ENCODE data around the gene IFNLR1. TPM values are rescaled to one million over a fixed set of nuclear protein-coding genes. Genes with fewer than 3 reads are reported as not detected.

IFNLR1 gene
- total RNA-seq, 1 donor from 2014 or later, result 3.1 TPM

DNA sequence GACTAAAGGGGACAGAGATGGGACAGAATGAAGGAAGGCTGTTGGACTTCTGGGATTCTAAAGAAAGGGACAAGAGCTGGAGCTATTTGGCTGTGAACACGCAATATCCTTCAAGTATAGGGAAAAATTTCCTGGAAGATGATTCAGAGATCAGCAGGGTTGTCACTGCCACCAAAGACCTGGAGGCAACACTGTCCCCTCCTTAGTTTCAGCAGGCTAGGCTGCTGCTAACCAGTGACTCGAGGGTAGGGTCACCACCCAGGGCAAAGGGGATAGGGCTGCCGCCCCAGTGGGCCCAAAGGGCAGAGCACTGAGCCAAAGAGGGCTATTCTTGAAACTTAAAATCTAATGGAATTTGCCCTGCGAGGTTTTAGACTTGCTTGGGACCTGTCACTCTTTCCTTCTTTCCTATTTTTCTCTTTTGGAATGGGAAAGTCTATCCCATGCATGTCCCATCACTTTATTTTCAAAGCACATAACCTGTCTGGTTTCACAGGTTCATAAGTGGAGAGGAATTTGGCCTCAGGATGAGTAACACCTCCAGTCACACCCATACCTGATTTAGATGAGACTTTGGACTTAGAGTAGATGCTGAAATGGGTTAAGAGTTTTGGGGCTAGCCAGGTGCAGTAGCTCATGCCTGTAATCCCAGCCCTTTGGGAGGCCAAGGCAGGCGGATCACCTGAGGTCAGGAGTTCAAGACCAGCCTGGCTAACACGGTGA, 11.9 kb downstream of the IFNLR1 start:
- Mint-ChIP-seq H3K4me3 (ENCODE audit: unreplicated experiment) (no peak overlapping the region), H3K27me3 (ENCODE audit: unreplicated experiment) (no peaks in the 10 kb centered on the region), H3K9me3 (ENCODE audit: unreplicated experiment) (no peaks in the 10 kb centered on the region), H3K4me1 (ENCODE audit: unreplicated experiment) (no peaks in the 10 kb centered on the region), H3K27ac (ENCODE audit: unreplicated experiment) (no peak overlapping the region), H3K36me3 (ENCODE audit: low read depth, unreplicated experiment) (no peaks in the 10 kb centered on the region)
- TF ChIP-seq, protein P1, sequence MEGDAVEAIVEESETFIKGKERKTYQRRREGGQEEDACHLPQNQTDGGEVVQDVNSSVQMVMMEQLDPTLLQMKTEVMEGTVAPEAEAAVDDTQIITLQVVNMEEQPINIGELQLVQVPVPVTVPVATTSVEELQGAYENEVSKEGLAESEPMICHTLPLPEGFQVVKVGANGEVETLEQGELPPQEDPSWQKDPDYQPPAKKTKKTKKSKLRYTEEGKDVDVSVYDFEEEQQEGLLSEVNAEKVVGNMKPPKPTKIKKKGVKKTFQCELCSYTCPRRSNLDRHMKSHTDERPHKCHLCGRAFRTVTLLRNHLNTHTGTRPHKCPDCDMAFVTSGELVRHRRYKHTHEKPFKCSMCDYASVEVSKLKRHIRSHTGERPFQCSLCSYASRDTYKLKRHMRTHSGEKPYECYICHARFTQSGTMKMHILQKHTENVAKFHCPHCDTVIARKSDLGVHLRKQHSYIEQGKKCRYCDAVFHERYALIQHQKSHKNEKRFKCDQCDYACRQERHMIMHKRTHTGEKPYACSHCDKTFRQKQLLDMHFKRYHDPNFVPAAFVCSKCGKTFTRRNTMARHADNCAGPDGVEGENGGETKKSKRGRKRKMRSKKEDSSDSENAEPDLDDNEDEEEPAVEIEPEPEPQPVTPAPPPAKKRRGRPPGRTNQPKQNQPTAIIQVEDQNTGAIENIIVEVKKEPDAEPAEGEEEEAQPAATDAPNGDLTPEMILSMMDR (IDR thresholded peaks at IDR 0.05; ENCODE audit: unreplicated experiment), result no peak
- DNase-seq (ENCODE audit: low spot score), result no peak

DNA sequence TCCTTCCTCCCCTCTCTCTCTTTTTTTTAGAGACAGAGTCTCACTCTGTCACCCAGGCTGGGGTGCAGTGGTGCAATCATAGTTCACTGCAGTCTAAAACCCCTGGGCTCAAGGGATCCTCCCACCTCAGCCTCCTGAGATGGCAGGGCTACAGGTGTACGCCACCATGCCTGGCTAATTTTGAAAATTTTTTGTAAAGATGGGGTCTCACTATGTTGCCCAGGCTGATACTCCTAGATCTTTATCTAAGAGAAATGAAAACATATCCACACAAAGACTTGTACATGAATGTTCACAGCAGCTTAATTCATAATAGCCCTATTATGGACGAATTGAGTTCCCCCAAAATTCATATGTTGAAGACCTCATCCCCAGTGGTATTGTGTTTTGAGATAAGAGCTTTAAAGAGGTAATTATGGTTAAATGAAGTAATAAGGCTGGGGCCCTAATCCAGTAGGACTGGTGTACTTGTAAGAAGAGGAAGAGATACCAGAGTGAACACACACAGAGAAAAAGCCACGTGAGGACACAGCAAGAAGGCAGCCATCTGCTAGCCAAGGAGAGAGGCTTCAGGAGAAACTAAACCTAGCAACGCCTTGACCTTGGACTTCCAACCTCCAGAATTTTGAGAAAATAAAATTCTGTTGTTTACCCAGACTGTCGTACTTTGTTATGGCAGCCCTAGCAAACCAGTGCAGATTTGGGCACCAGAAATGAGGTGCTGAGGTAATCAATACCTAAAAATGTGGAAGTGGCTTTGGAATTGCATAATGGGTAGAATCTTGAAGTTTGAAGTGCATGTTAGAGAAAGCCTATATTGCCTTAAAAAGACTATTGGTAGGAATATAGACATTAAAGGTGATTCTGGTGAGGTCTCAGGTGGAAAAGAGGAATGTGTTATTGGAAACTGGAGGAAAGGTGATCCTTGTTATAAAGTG, 13.2 kb downstream of the IFNLR1 start:
- H3K9me3 Mint-ChIP-seq (ENCODE audit: unreplicated experiment), result no peaks in the 10 kb centered on the region
- no peaks in the 10 kb centered on the region for H3K4me1 Mint-ChIP-seq (ENCODE audit: unreplicated experiment)
- TF ChIP-seq, protein P1 (IDR thresholded peaks at IDR 0.05; ENCODE audit: unreplicated experiment), result no peak
- no peak overlapping the region for H3K4me3 Mint-ChIP-seq (ENCODE audit: unreplicated experiment)
- H3K27ac Mint-ChIP-seq (ENCODE audit: unreplicated experiment), result no peak overlapping the region
- no peak for DNase-seq (ENCODE audit: low spot score)
- no peaks in the 10 kb centered on the region for H3K27me3 Mint-ChIP-seq (ENCODE audit: unreplicated experiment)
- H3K36me3 Mint-ChIP-seq (ENCODE audit: low read depth, unreplicated experiment), result no peaks in the 10 kb centered on the region

DNA sequence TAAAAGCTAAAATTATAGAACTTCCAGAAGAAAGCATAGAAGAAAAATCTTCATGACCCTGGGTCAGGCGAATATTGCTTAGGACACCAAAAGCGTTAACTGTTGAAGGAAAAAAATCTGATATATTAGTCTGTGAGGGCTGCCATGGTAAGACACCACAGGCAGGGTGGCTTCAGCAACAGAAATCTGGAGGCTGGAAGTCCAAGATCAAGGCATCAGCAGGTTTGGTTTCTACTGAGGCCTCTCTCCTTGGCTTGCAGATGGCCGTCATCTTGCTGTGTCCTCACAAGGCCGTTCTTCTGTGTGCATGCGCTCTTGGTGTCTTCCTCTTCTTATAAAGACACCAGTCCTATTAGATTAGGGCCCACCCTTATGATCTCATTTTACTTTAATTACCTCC, 14.5 kb downstream of the IFNLR1 start:
- TF ChIP-seq, protein P1 (IDR thresholded peaks at IDR 0.05; ENCODE audit: unreplicated experiment), result no peak
- H3K4me3 Mint-ChIP-seq (ENCODE audit: unreplicated experiment), result no peak overlapping the region
- H3K36me3 Mint-ChIP-seq (ENCODE audit: low read depth, unreplicated experiment), result peaks cover 6% of the 10 kb centered on the region
- no peaks in the 10 kb centered on the region for H3K27me3 Mint-ChIP-seq (ENCODE audit: unreplicated experiment)
- DNase-seq (ENCODE audit: low spot score), result no peak
- no peak overlapping the region for H3K27ac Mint-ChIP-seq (ENCODE audit: unreplicated experiment)
- no peaks in the 10 kb centered on the region for H3K4me1 Mint-ChIP-seq (ENCODE audit: unreplicated experiment)
- no peaks in the 10 kb centered on the region for H3K9me3 Mint-ChIP-seq (ENCODE audit: unreplicated experiment)

DNA sequence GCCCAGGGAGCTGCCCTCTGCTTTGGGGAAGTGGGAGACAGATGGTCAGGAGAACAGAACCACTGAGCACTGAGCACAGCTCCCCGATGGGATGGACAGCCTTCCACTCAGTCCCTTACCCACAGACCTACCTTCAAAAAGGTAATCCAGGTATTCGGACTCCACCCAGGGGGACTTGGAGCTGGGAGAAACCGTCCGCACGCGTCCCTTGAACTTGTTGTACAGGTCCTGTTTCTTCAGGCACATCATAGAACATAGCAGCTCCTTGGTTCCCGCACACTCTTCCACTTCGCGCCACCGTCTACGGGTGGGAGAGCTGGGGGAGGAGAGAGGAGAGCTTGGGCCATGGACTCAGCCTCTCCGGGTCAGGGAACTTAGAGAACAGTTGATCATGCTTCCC, 17.8 kb downstream of the IFNLR1 start:
- H3K27me3 Mint-ChIP-seq (ENCODE audit: unreplicated experiment), result peaks cover 4% of the 10 kb centered on the region
- no peaks in the 10 kb centered on the region for H3K4me1 Mint-ChIP-seq (ENCODE audit: unreplicated experiment)
- peaks cover 21% of the 10 kb centered on the region for H3K36me3 Mint-ChIP-seq (ENCODE audit: low read depth, unreplicated experiment)
- no peak overlapping the region for H3K4me3 Mint-ChIP-seq (ENCODE audit: unreplicated experiment)
- no peak for DNase-seq (ENCODE audit: low spot score)
- H3K9me3 Mint-ChIP-seq (ENCODE audit: unreplicated experiment), result no peaks in the 10 kb centered on the region
- H3K27ac Mint-ChIP-seq (ENCODE audit: unreplicated experiment), result no peak overlapping the region
- TF ChIP-seq, protein P1 (IDR thresholded peaks at IDR 0.05; ENCODE audit: unreplicated experiment), result no peak

DNA sequence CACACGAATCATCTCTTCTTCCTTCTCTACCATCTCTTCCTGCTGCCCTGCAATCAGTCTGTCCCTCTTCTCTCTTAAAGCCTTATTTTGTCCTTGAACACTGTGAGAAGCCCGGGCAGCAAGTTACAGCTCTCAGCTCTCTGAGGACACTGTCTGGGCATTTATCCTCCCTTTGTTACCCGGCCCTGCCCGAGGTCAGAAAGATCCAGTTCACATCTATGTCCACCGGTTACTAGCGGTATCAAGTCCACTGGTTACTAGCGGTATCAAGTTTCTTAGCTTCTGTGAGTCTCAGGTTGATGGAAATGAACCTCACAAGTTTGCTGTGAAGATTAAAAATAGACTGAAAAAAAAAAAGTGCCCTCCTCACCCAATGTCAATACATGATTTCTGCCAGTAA, 18.8 kb downstream of the IFNLR1 start:
- no peak overlapping the region for H3K27ac Mint-ChIP-seq (ENCODE audit: unreplicated experiment)
- H3K4me3 Mint-ChIP-seq (ENCODE audit: unreplicated experiment), result no peak overlapping the region
- no peak for DNase-seq (ENCODE audit: low spot score)
- H3K4me1 Mint-ChIP-seq (ENCODE audit: unreplicated experiment), result no peaks in the 10 kb centered on the region
- H3K27me3 Mint-ChIP-seq (ENCODE audit: unreplicated experiment), result peaks cover 4% of the 10 kb centered on the region
- H3K36me3 Mint-ChIP-seq (ENCODE audit: low read depth, unreplicated experiment), result peaks cover 23% of the 10 kb centered on the region
- no peaks in the 10 kb centered on the region for H3K9me3 Mint-ChIP-seq (ENCODE audit: unreplicated experiment)
- TF ChIP-seq, protein P1 (IDR thresholded peaks at IDR 0.05; ENCODE audit: unreplicated experiment), result no peak
